Measurements from ENCODE around the gene GPR156.

Gene GPR156

DNA sequence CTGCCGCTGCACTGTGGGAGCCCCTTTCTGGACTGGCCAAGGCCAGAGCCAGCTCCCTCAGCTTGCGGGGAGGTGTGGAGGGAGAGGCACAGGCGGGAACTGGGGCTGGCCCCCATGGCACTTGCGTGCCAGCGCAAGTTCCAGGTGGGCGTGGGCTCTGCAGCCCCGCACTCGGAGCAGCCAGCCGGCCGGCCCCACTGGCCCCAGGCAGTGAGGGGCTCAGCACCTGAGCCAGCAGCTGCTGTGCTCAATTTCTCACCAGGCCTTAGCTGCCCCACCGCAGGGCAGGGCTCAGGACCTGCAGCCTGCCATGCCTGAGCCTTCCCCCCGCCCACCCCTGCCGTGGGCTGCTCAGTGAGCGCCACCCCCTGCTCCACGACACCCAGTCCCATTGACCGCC, 4.6 kb upstream of the GPR156 start:
- DNase-seq (ENCODE audit: insufficient read length, low spot score) = no peak
- no peak for FAIRE-seq
- TF ChIP-seq, protein P1, sequence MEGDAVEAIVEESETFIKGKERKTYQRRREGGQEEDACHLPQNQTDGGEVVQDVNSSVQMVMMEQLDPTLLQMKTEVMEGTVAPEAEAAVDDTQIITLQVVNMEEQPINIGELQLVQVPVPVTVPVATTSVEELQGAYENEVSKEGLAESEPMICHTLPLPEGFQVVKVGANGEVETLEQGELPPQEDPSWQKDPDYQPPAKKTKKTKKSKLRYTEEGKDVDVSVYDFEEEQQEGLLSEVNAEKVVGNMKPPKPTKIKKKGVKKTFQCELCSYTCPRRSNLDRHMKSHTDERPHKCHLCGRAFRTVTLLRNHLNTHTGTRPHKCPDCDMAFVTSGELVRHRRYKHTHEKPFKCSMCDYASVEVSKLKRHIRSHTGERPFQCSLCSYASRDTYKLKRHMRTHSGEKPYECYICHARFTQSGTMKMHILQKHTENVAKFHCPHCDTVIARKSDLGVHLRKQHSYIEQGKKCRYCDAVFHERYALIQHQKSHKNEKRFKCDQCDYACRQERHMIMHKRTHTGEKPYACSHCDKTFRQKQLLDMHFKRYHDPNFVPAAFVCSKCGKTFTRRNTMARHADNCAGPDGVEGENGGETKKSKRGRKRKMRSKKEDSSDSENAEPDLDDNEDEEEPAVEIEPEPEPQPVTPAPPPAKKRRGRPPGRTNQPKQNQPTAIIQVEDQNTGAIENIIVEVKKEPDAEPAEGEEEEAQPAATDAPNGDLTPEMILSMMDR (IDR thresholded peaks at IDR 0.05; ENCODE audit: insufficient read depth, missing control alignments) = no peak

DNA sequence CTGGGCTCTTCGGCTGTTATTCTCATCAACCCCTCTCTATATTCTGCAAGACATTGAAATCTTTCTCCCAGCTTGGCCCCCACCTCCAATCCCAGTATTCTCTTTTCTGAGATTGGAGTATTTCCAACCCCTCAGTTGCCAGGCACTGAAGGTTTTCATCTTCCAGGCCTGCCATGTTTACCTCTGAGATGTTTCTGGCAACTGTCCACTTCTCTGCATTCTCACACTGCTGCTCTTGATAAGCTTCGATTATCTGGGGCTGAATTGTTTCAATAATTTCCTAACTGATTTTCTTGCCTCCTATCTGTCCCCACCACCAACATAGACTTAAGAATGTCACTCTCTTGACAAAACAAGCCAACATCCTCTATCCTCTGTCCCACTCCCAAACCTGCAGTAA, 1.4 kb upstream of the GPR156 start:
- FAIRE-seq (no peak), DNase-seq (ENCODE audit: insufficient read length, low spot score) (no peak)
- TF ChIP-seq, protein P1 (IDR thresholded peaks at IDR 0.05; ENCODE audit: insufficient read depth, missing control alignments) = no peak

DNA sequence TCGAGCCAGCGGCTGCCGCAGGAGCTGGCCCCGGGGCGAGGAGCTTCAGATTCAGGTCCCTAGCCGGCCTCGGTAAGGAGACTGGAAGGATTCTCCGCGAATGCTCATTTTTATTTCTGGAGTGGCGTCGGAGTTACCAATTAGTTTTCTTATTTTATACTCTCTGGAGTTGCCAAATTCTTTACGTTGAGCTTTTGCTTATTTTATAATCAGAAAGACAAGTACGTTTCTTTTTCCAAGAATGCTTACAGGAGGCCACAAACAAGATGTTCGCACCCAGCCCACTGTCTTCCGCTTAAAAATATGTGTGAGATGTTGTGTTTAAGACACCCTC, 453 bp upstream of the GPR156 start:
- no peak for FAIRE-seq
- DNase-seq (ENCODE audit: insufficient read length, low spot score) = no peak
- TF ChIP-seq, protein P1 (IDR thresholded peaks at IDR 0.05; ENCODE audit: insufficient read depth, missing control alignments) = no peak

DNA sequence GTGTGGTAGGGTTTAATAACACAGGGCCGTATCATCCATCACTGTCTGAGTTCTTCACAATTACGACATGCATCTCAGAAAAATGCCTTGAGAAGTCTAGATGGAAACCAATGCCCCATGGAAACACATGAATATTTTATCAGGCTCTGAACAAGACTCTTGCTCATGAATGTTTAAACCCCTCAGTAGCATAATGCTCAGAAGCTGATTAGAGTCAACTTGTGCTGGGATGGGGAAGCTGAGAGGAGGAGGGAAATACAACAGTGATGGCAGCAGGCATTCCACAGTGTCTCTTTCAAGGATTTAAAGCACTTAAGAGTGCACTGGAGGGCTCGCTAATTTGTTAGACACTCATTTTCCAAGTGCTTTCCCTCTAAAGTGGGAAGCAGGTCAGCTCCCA, 3.8 kb downstream of the GPR156 start:
- TF ChIP-seq, protein P1 (IDR thresholded peaks at IDR 0.05; ENCODE audit: insufficient read depth, missing control alignments) = no peak
- no peak for DNase-seq (ENCODE audit: insufficient read length, low spot score)
- no peak for FAIRE-seq

DNA sequence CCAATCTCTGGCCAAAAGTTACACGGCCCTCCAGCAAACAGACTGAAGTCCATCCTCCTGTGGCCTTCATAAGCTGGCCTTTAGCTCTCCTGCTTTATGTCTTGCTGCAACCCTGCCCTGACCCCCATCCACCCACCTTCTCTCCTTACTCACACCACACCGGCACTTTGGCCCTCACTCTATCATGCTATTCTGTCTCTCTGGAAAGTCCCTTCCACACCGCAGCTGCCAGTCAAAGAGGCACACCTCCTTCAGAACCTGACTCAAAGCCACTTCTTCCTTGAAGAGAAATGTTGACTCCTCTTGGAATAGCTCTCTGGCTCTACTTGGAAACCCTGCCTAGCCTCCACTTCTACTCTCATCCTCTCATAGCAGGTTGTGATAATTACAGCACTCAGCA, 4.5 kb downstream of the GPR156 start:
- DNase-seq (ENCODE audit: insufficient read length, low spot score) = no peak
- FAIRE-seq = no peak
- TF ChIP-seq, protein P1 (IDR thresholded peaks at IDR 0.05; ENCODE audit: insufficient read depth, missing control alignments) = no peak

DNA sequence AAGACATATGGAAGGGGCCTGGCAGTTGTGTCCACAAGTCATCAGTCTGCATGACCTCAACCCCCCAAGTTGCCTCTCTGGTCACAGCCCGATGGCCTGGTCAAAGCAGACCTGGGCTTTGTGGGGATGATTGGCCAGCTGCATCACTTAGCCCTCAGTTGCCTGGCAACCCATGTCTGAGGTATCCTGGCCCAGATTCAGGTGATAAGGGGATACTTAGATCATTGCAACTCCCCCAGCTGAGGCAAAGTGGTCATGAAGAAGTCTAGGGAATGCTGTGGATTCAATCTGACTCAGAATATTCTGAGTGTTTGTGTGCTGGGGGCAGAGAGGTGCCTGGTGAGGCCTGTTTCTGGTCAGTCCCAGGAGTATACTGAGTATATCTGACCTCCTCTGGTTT, 5.0 kb downstream of the GPR156 start:
- FAIRE-seq = no peak
- DNase-seq (ENCODE audit: insufficient read length, low spot score) = no peak
- TF ChIP-seq, protein P1 (IDR thresholded peaks at IDR 0.05; ENCODE audit: insufficient read depth, missing control alignments) = no peak

DNA sequence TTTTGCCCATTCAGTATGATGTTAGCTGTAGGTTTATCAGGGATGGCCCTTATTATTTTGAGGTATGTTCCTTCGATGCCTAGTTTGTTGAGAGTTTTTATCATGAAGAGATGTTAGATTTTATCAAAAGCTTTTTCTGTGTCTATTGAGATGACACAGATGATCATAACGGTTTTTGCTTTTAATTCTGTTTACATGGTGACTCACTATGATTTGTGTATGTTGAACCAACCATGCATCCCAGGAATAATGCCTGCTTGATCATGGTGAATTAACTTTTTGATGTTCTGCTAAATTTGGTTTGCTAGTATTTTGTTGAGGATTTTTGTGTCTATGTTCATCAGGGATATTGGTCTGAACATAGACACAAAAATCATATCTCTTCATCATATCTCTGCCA, 8.3 kb downstream of the GPR156 start:
- DNase-seq (ENCODE audit: insufficient read length, low spot score) = no peak
- TF ChIP-seq, protein P1 (IDR thresholded peaks at IDR 0.05; ENCODE audit: insufficient read depth, missing control alignments) = no peak
- FAIRE-seq = no peak
